K562 (cell line): ENCODE data around the gene FAM117A. TPM values are rescaled to one million over a fixed set of nuclear protein-coding genes. Genes with fewer than 3 reads are reported as not detected.
A peak's percentile ranks its signal among the peaks of the same experiment; 100 is the strongest.

Experiments
- ARHGAP35 ChIP-seq: fragments of 450-650 bp; IDR thresholded peaks from 2 replicates; pipeline ENCODE4 v1.6.1; 2018; ENCODE audit not compliant: partially characterized antibody
- BCL6 ChIP-seq: fragments of 250-450 bp; sonication (Bioruptor Pico); IDR thresholded peaks from 2 replicates; pipeline ENCODE4 v1.4.0; 2020
- FOXK1 ChIP-seq: sonication (generic); formaldehyde crosslinking; IDR thresholded peaks from 2 replicates; pipeline ENCODE4 v1.8.0; 2022; ENCODE audit warnings: missing genetic modification reagents, mild to moderate bottlenecking, borderline replicate concordance
- FOXK2 ChIP-seq, 2 experiments: fragments of 450-650 bp; IDR thresholded peaks in 1 of 2; conservative IDR thresholded peaks in 1 of 2; 2 replicates each; pipeline ENCODE4 v1.6.1; 2016; ENCODE audit warnings: low read depth in 2 of 2, mild to moderate bottlenecking in 1 of 2
- HDAC8 ChIP-seq: fragments of 450-650 bp; IDR thresholded peaks from 2 replicates; pipeline ENCODE4 v1.6.1; 2016; ENCODE audit warnings: mild to moderate bottlenecking, missing genetic modification characterization, moderate library complexity, missing compliant biosample characterization
- MCM2 ChIP-seq: fragments of 450-650 bp; IDR thresholded peaks from 2 replicates; pipeline ENCODE4 v1.6.1; 2017; ENCODE audit warnings: low read depth, mild to moderate bottlenecking
- RFX7 ChIP-seq: fragments of 250-450 bp; sonication (Bioruptor Pico); IDR thresholded peaks from 2 replicates; pipeline ENCODE4 v1.5.1; 2021; ENCODE audit warnings: mild to moderate bottlenecking
- SNIP1 ChIP-seq: fragments of 450-650 bp; IDR thresholded peaks from 2 replicates; pipeline ENCODE4 v1.7.1; 2017; ENCODE audit warnings: low read depth, mild to moderate bottlenecking
- TRIM28 ChIP-seq: fragments of 450-650 bp; IDR thresholded peaks from 2 replicates; pipeline ENCODE4 v1.6.1; 2017
- WHSC1 ChIP-seq: IDR thresholded peaks from one replicate; pipeline ENCODE4 v1.6.1; 2012; ENCODE audit warnings: low read length, control low read depth, inconsistent platforms
- ZBTB40 ChIP-seq, 2 experiments: fragments of 450-650 bp in 1 of 2; sonication (generic) in 1 of 2; formaldehyde crosslinking in 1 of 2; IDR thresholded peaks; 2 replicates each; pipeline versions ENCODE4 v1.7.1 to v1.9.0; 2016 to 2022; ENCODE audit warnings: inconsistent platforms in 1 of 2, mild to moderate bottlenecking in 1 of 2, missing genetic modification reagents in 1 of 2
- ZNF121 ChIP-seq: sonication (generic); formaldehyde crosslinking; conservative IDR thresholded peaks from 2 replicates; pipeline ENCODE4 v1.8.0; 2022; ENCODE audit warnings: missing genetic modification reagents
- ZNF347 ChIP-seq: fragments of 450-650 bp; formaldehyde crosslinking; IDR thresholded peaks from 2 replicates; pipeline ENCODE4 v1.4.0; 2020; ENCODE audit warnings: low read depth, mild to moderate bottlenecking, moderate library complexity
- ZNF592 ChIP-seq: fragments of 450-650 bp; IDR thresholded peaks from 2 replicates; pipeline ENCODE4 v1.6.1; 2017; ENCODE audit warnings: antibody characterized with exemption, mild to moderate bottlenecking
- ZSCAN29 ChIP-seq: fragments of 450-650 bp; IDR thresholded peaks from 2 replicates; pipeline ENCODE4 v1.6.1; 2017
- polyA plus RNA-seq, 8 experiments: library from polyadenylated mRNA; depleted of rRNA in 4 of 8; stranded (reverse) in 5 of 8; unstranded in 3 of 8; fragments of >200 nt; fragmentation: Nextera tagmentation in 2 of 8; fragmentation: Illumina TruSeq in 1 of 8; extraction: Ambion mirVana in 2 of 8; extraction: Trizol in 1 of 8; gene quantifications; 2 replicates each; pipeline versions ENCODE4 v1.2.1 to v1.2.3, GENCODE V29; 2011 to 2014; ENCODE audit warnings: inconsistent platforms in 1 of 8, missing spikeins in 1 of 8
- total RNA-seq, 7 experiments: library from RNA; depleted of rRNA in 6 of 7; stranded (reverse); fragments of >200 nt in 6 of 7; fragmentation: Illumina TruSeq in 2 of 7; extraction: Trizol in 2 of 7; gene quantifications; 2 replicates each; pipeline versions ENCODE4 v1.2.1 to v1.2.3, GENCODE V29; 2011 to 2021; ENCODE audit warnings: low replicate concordance in 1 of 7

Gene FAM117A
- total and polyA plus RNA-seq, 9 of the 15 experiments (the other 6 are each of a cell fraction or from before 2014, with no cell fraction given), result 3.1 to 79.7 (median 36.6) TPM

GRCh38 chr17:49707608-49708514 lies 56.1 kb downstream of the FAM117A start, which contains the start of gene SLC35B1 (continued):
- TF ChIP-seq ZBTB40 (IDR thresholded peaks at IDR 0.05) (peak; percentile 63), ZBTB40 (CRISPR knock-in tag; IDR thresholded peaks at IDR 0.05) (no peak), MCM2 (no peak), FOXK1 (CRISPR knock-in tag) (no peak), HDAC8 (tag) (no peak), SNIP1 (no peak), ZNF592 (no peak), RFX7 (no peak), BCL6 (CRISPR knock-in tag) (no peak), WHSC1 (no peak), ZNF347 (no peak), FOXK2 (conservative IDR thresholded peaks at IDR 0.05 in 1 of 2, IDR thresholded peaks at IDR 0.05 in 1 of 2; ENCODE audit: low read depth in 2 of 2) (peak; percentile 90 to 91), ZNF121 (CRISPR knock-in tag) (no peak), TRIM28 (0 out of 2 replicates have a peak, but pooled peaks have one; percentile 10), ARHGAP35 (no peak), ZSCAN29 (no peak)
